IMR-90 (cell line): ENCODE results near the gene NPIPB2. TPM values are rescaled to one million over a fixed set of nuclear protein-coding genes. Genes with fewer than 3 reads are reported as not detected.

Experiments
- ATAC-seq: fragments of 200-7000 bp; cut with Tn5 transposase; 2 replicates; pipeline ENCODE4 v1.9.1; 2020; ENCODE audit warnings: low read depth, mild to moderate bottlenecking, moderate library complexity
- BruUV-seq: library from RNA; stranded (reverse); fragments of 400-500 nt; replicated peaks from 2 replicates; lab custom pipeline; 2021; lab: Mats Ljungman, UMichigan
- CTCF ChIA-PET: fragments of 300-600 bp; formaldehyde crosslinking; extraction: SDS; loops from one replicate; lab custom pipeline; 2021; ENCODE audit warnings: antibody characterized with exemption; lab: Yijun Ruan, JAX
- POLR2A ChIA-PET: fragments of 300-600 bp; sonication (Branson Sonifier 250); formaldehyde crosslinking; loops from one replicate; lab custom pipeline; 2022; ENCODE audit warnings: antibody characterized with exemption; ENCODE audit not compliant: unreplicated experiment; lab: Charles Lee
- DNase-seq: peaks from one replicate; pipeline ENCODE4 v3.0.0; 2013
- H2AFZ ChIP-seq: replicated peaks from 2 replicates; pipeline ENCODE3; 2013; ENCODE audit warnings: low read length, mild to moderate bottlenecking; ENCODE audit not compliant: poor library complexity
- H2AK5ac ChIP-seq: 2 replicates; pipeline ENCODE4 v1.6.1; 2013; ENCODE audit warnings: low read depth, low read length, inconsistent platforms
- H2AK9ac ChIP-seq: replicated peaks from 2 replicates; pipeline ENCODE3; 2013; ENCODE audit warnings: mild to moderate bottlenecking, low read depth, low read length, moderate library complexity; ENCODE audit not compliant: poor library complexity
- H2BK120ac ChIP-seq: 2 replicates; pipeline ENCODE4 v1.6.1; 2013; ENCODE audit warnings: low read depth, low read length, inconsistent platforms
- H2BK15ac ChIP-seq: 3 replicates; pipeline ENCODE4 v1.6.1; 2013; ENCODE audit warnings: low read depth, low read length, inconsistent platforms
- H2BK20ac ChIP-seq: 2 replicates; pipeline ENCODE4 v1.6.1; 2013; ENCODE audit warnings: low read depth, mild to moderate bottlenecking, inconsistent platforms, low read length, moderate library complexity
- H2BK5ac ChIP-seq: 2 replicates; pipeline ENCODE4 v1.6.1; 2013; ENCODE audit warnings: mild to moderate bottlenecking, low read depth, low read length, inconsistent platforms; ENCODE audit not compliant: poor library complexity, severe bottlenecking
- H3K14ac ChIP-seq: replicated peaks from 2 replicates; pipeline ENCODE4 v1.6.1; 2013; ENCODE audit warnings: low read depth, low read length, inconsistent platforms
- H3K18ac ChIP-seq: 2 replicates; pipeline ENCODE4 v1.6.1; 2013; ENCODE audit warnings: low read depth, low read length, control low read depth
- H3K23ac ChIP-seq: 2 replicates; pipeline ENCODE4 v1.6.1; 2013; ENCODE audit warnings: low read depth, low read length, inconsistent platforms
- H3K27ac ChIP-seq: 2 replicates; pipeline ENCODE4 v1.5.1; 2013; ENCODE audit warnings: mild to moderate bottlenecking, control low read depth, low read length; ENCODE audit not compliant: insufficient read depth
- H3K27me3 ChIP-seq: 2 replicates; pipeline ENCODE4 v1.6.1; 2013; ENCODE audit warnings: low read length; ENCODE audit not compliant: control insufficient read depth, insufficient read depth
- H3K36me3 ChIP-seq: 2 replicates; pipeline ENCODE4 v1.6.1; 2013; ENCODE audit warnings: low read length, mixed read lengths; ENCODE audit not compliant: control insufficient read depth, insufficient read depth
- H3K4ac ChIP-seq: 2 replicates; pipeline ENCODE4 v1.6.1; 2013; ENCODE audit warnings: low read depth, low read length, inconsistent platforms
- H3K4me1 ChIP-seq: 2 replicates; pipeline ENCODE4 v1.6.1; 2013; ENCODE audit warnings: low read length, mixed read lengths; ENCODE audit not compliant: control insufficient read depth, insufficient read depth
- H3K4me2 ChIP-seq: 2 replicates; pipeline ENCODE4 v1.6.1; 2013; ENCODE audit warnings: low read depth, mild to moderate bottlenecking, control low read depth, low read length, moderate library complexity
- H3K4me3 ChIP-seq: 2 replicates; pipeline ENCODE4 v1.5.1; 2013; ENCODE audit warnings: low read depth, mild to moderate bottlenecking, control low read depth, low read length, moderate library complexity; ENCODE audit not compliant: insufficient read depth
- H3K56ac ChIP-seq: 2 replicates; pipeline ENCODE4 v1.6.1; 2013; ENCODE audit warnings: low read length, inconsistent platforms; ENCODE audit not compliant: insufficient read depth; ENCODE audit errors: extremely low read depth
- H3K79me1 ChIP-seq, 2 experiments: 2 replicates each; pipeline ENCODE4 v1.6.1; 2013; ENCODE audit warnings: low read length in 2 of 2, inconsistent platforms in 1 of 2, low read depth in 1 of 2
- H3K9ac ChIP-seq: 2 replicates; pipeline ENCODE4 v1.6.1; 2013; ENCODE audit warnings: low read depth, low read length, control low read depth
- H3K9me1 ChIP-seq: 2 replicates; pipeline ENCODE4 v1.6.1; 2013; ENCODE audit warnings: low read length, inconsistent platforms; ENCODE audit not compliant: insufficient read depth
- H3K9me3 ChIP-seq: 2 replicates; pipeline ENCODE4 v1.6.1; 2013; ENCODE audit warnings: low read length; ENCODE audit not compliant: control insufficient read depth, insufficient read depth
- H4K20me1 ChIP-seq: 2 replicates; pipeline ENCODE4 v1.6.1; 2013; ENCODE audit warnings: low read length, inconsistent platforms; ENCODE audit not compliant: insufficient read depth
- H4K5ac ChIP-seq: 2 replicates; pipeline ENCODE4 v1.6.1; 2013; ENCODE audit warnings: mild to moderate bottlenecking, low read depth, low read length, control low read depth
- H4K8ac ChIP-seq, 2 experiments: 2 replicates each; pipeline ENCODE4 v1.6.1; 2013; ENCODE audit warnings: low read depth in 2 of 2, low read length in 2 of 2, control low read depth in 1 of 2, inconsistent platforms in 1 of 2
- H4K91ac ChIP-seq: 2 replicates; pipeline ENCODE4 v1.6.1; 2013; ENCODE audit warnings: low read depth, low read length, inconsistent platforms; ENCODE audit not compliant: insufficient read depth
- FOS ChIP-seq: fragments of 150-350 bp; IDR thresholded peaks from 2 replicates; pipeline ENCODE4 v1.6.1; 2016; ENCODE audit warnings: low read depth, low read length
- RFX5 ChIP-seq: IDR thresholded peaks from 2 replicates; pipeline ENCODE4 v1.8.0; 2012; ENCODE audit warnings: low read depth, mild to moderate bottlenecking, low read length, moderate library complexity
- WGBS, 2 experiments: methylation state at CpG; one replicate each; pipeline versions ENCODE4 v1.1.5 to v1.1.7; 2013; ENCODE audit warnings: missing lambda C conversion rate in 2 of 2; ENCODE audit not compliant: insufficient read length in 1 of 2; ENCODE audit errors: extremely low coverage in 2 of 2; 5-methylcytosine and 5-hydroxymethylcytosine counted together
- dilution Hi-C: fragments of 300-500 bp; cut with HindIII; formaldehyde crosslinking; loops from one replicate; pipeline ENCODE4 v1.14.3; 2018; ENCODE audit warnings: low sequenced_read_pairs; ENCODE audit not compliant: unreplicated experiment
- in situ Hi-C: fragments of 300-500 bp; cut with MboI; formaldehyde crosslinking; loops from 3 replicates; pipeline ENCODE4 v1.14.3; 2019; ENCODE audit warnings: low sequenced_read_pairs, inconsistent platforms, mixed read lengths
- intact Hi-C: fragments of 100-400 bp; cut with micrococcal nuclease; formaldehyde crosslinking; loops from 2 replicates; pipeline ENCODE4 v1.10.0; 2022
- polyA plus RNA-seq, 3 experiments: library from polyadenylated mRNA; depleted of rRNA; stranded (reverse); fragments of >200 nt; gene quantifications; 2 replicates each; pipeline ENCODE4 v1.2.3, GENCODE V29; 2012; ENCODE audit warnings: low replicate concordance in 1 of 3
- total RNA-seq: library from RNA; depleted of rRNA; stranded (reverse); fragments of >200 nt; gene quantifications from 2 replicates; pipeline ENCODE4 v1.2.3, GENCODE V29; 2012

The NPIPB2 gene
- total and polyA plus RNA-seq, 2 of the 4 experiments (the other 2 are of a cell fraction) = 2.2 to 7.7 TPM

DNA sequence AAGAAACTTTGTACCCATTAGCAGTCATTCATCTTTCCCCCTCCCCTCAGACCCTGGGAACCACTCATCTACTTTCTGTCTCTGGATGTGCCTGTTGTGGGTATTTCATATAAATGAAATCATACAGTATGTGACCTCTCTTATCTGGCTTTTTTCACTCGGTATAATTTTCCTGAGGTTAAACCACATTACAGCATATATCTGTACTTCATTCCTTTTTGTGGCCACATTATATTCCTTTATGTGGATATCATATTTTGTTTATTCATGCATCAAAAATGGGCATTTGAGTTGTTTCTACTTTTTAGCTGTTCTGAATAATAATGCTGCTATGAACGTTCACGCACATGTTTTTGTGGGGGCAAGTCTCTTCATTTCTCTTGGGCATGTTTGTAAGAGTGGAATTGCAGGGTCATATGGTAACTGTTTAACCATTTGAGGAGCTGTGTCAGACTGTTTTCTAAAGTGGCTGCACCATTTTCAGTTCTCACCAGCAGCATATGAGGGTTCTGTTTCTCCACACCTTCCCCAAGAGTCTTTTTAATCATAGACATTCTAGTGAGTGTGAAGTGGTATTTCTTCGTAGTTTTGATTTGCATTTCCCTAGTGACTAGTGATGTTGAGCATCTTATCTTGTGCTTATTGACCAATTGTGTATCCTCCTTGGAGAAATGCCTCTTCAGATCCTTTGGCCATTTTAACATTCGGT lies 38.4 kb upstream of the NPIPB2 start:
- Histone ChIP-seq H3K36me3 (no peaks in the 10 kb centered on the region), H4K5ac (no peak overlapping the region), H3K18ac (no peak overlapping the region), H3K4ac (no peak overlapping the region), H3K9me3 (no peaks in the 10 kb centered on the region), H3K14ac (no peak overlapping the region), H2AK9ac (no peak overlapping the region), H4K20me1 (no peaks in the 10 kb centered on the region; the same call in 1 of the 2 replicates), H2BK20ac (no peak overlapping the region), H3K27me3 (no peaks in the 10 kb centered on the region), H2BK15ac (no peak overlapping the region), H3K23ac (no peak overlapping the region), H3K9me1 (0 out of 2 replicates have a peak, but pooled peaks cover 3% of the 10 kb centered on the region), H3K27ac (no peak overlapping the region), H4K91ac (no peak overlapping the region), H2AFZ (no peak overlapping the region), H3K4me3 (no peak overlapping the region), H2AK5ac (no peak overlapping the region; the same call in 1 of the 2 replicates), H3K4me2 (no peak overlapping the region), H2BK5ac (no peak overlapping the region), H3K4me1 (peaks cover 3% of the 10 kb centered on the region; the same call in 1 of the 2 replicates), H2BK120ac (no peak overlapping the region), H3K79me1 (peaks cover 31 to 75% of the 10 kb centered on the region in 2 experiments), H4K8ac (no peak overlapping the region), H3K9ac (no peak overlapping the region), H3K56ac (no peak overlapping the region)
- intact Hi-C loops (no loop called here), dilution Hi-C loops (no loop called here), in situ Hi-C loops (no loop called here)
- DNase-seq (no peak), ATAC-seq (no peak)
- ChIA-PET POLR2A (no interaction called here), CTCF (no interaction called here)
- TF ChIP-seq RFX5 (peak; percentile 49; the same call in 1 of the 2 replicates), FOS (no peak)
- BruUV-seq = no TSS peak
- no CpG with 5 or more reads among the region's 5 CpGs for WGBS, 2 experiments
